ENCODE results near the gene SF3B1.
"Not testable (repeated sequence)": the region's sequence is repeated elsewhere in the genome, so short reads cannot be mapped to it uniquely, and the experiment has no call there.

The SF3B1 gene

DNA sequence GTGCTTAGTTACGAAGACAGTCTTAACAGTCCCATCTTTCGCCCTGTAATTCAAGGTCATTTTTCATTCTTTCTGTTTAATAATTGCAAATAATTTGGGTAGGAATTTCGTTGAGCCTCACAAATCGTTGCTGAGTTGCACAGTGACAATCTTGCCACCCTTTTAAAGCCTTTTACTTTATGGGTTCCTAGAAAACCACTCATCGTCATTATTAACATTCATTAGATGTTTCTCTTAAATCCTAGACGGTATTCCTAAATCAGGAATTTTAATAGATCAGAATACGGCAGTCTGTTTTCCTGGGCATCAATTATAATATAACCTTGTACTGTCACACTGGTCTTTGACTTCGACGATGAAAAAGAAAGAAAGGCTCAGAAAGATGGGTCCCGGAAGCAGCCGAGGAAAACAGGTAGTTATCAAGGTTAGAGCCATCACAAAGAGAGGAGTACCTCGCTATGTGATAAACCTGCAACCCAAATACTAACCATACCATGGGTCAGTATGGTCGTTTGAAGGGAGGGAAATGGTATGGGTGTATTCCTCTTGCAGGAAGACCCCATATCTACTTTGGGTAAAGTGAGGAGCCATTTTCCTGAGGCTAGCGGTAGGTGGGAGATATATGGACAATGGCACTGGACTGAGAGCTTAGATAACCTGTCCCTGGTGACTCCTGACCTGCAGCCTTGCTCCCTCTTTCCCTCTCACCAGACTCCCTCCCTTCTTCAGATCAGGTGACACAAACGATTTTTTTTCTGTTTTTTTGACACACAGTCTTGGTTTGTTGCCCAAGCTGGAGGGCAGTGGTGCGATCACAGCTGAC, 981 bp upstream of the SF3B1 start:
- DNase-seq (ENCODE audit: insufficient read length, low spot score) (no peak), FAIRE-seq (peak; percentile 31)
- no peak for TF ChIP-seq PAX5 (IDR thresholded peaks at IDR 0.05; ENCODE audit: insufficient read depth, low read length, severe bottlenecking)
- TF ChIP-seq SPI1 (IDR thresholded peaks at IDR 0.05; ENCODE audit: low read depth, low read length) = no peak
- TF ChIP-seq POLR2AphosphoS5 (IDR thresholded peaks at IDR 0.05; ENCODE audit: low read depth, low read length) = no peak
- TF ChIP-seq POU2F2 (IDR thresholded peaks at IDR 0.05; ENCODE audit: low read depth, low read length) = no peak
- no peak for TF ChIP-seq POLR2A (IDR thresholded peaks at IDR 0.05; ENCODE audit: low read depth, low read length)
- no peak for TF ChIP-seq TAF1 (IDR thresholded peaks at IDR 0.05; ENCODE audit: low read depth, low read length)

DNA sequence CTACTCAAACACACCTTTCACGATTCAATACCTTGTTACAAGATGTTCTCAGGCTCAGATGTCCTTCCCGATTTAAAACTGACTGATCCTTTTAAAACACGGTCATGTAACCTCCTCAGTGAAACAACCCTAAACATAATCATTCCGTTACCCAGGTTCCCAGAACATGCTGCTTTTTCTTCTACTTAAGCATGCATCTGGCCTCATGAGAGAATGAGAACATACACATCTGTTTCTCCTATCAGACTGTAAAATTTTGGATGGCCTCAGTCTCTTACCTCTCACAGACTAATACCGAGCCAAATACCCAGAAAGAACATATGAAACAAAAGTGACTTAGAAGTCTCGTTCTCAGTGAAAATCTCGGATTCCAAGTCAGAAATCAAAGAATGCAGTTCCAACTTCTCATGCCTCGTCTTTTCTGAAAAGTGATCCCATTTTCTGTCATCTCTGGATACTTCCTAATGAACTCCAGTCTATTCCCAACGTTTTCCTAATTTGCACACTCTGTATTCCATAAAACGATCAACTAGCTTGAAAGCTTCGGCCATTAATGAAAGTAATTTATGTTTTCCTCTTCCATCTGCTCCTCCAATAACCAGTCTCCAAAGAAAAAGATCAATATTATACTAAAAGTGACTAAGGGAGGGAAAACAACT, 919 bp downstream of the SF3B1 start:
- TF ChIP-seq TAF1 (IDR thresholded peaks at IDR 0.05; ENCODE audit: low read depth, low read length) (no peak), POLR2AphosphoS5 (IDR thresholded peaks at IDR 0.05; ENCODE audit: low read depth, low read length) (no peak), PAX5 (IDR thresholded peaks at IDR 0.05; ENCODE audit: insufficient read depth, low read length, severe bottlenecking) (no peak), POU2F2 (IDR thresholded peaks at IDR 0.05; ENCODE audit: low read depth, low read length) (no peak), POLR2A (IDR thresholded peaks at IDR 0.05; ENCODE audit: low read depth, low read length) (no peak), SPI1 (IDR thresholded peaks at IDR 0.05; ENCODE audit: low read depth, low read length) (no peak)
- no peak for FAIRE-seq
- DNase-seq (ENCODE audit: insufficient read length, low spot score) = no peak

DNA sequence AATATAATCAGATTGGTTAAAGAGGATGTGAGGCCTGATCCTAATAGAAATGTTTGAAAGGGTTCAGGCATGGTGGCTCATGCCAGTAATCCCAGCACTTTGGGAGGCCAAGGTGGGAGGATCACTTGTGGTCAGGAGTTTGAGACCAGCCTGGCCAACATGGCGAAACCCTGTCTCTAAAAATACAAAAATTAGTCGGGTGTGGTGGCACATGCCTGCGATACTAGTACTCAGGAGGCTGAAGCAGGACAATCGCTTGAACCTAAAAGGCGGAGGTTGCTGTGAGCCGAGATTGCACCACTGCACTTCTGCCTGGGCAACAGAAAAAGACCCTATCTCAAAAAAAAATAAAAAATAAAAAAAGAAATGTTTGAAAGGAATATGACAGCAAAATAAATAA, 2.3 kb downstream of the SF3B1 start:
- FAIRE-seq; DNase-seq (ENCODE audit: insufficient read length, low spot score): not testable (repeated sequence)

DNA sequence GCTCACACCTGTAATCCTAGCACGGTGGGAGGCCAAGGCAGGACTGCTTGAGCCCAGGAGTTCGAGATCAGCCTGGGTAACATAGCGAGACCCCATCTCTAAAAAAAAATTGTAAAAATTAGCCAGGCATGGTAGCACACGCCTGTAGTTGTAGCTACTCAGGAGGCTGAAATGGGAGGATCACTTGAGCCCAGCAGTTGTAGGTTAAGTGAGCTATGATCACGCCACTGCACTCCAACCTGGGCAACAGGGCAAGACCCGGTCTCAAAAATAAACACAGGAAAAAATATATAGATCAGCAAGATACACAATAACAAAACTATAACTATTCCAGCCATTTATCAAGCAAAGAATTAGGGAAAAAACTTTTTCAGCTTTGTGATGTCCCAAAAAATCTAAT, 3.0 kb downstream of the SF3B1 start:
- FAIRE-seq (no peak), DNase-seq (ENCODE audit: insufficient read length, low spot score) (no peak)
- no peak for TF ChIP-seq TAF1 (IDR thresholded peaks at IDR 0.05; ENCODE audit: low read depth, low read length)
- TF ChIP-seq POU2F2 (IDR thresholded peaks at IDR 0.05; ENCODE audit: low read depth, low read length) = no peak
- no peak for TF ChIP-seq SPI1 (IDR thresholded peaks at IDR 0.05; ENCODE audit: low read depth, low read length)
- no peak for TF ChIP-seq POLR2AphosphoS5 (IDR thresholded peaks at IDR 0.05; ENCODE audit: low read depth, low read length)
- TF ChIP-seq POLR2A (IDR thresholded peaks at IDR 0.05; ENCODE audit: low read depth, low read length) = no peak
- TF ChIP-seq PAX5 (IDR thresholded peaks at IDR 0.05; ENCODE audit: insufficient read depth, low read length, severe bottlenecking) = no peak

DNA sequence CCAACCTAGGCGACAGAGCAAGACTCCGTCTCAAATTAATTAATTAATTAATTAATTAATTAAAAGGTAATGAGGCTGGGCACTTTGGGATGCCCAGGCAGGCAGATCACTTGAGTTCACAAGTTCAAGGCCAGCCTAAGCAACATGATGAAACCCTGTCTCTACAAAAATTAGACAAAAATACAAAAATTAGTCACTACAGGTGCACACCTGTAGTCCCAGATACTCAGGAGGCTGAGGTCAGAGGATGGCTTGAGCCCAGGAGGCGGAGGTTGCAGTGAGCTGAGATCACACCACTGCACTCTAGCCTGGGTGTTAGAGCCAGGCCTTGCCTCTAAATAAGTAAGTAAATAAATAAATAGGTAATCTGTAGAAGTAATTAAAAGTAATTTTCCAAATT, 6.8 kb downstream of the SF3B1 start:
- FAIRE-seq (no peak), DNase-seq (ENCODE audit: insufficient read length, low spot score) (no peak)
- TF ChIP-seq POLR2AphosphoS5 (IDR thresholded peaks at IDR 0.05; ENCODE audit: low read depth, low read length) (no peak), POLR2A (IDR thresholded peaks at IDR 0.05; ENCODE audit: low read depth, low read length) (no peak), POU2F2 (IDR thresholded peaks at IDR 0.05; ENCODE audit: low read depth, low read length) (no peak)

DNA sequence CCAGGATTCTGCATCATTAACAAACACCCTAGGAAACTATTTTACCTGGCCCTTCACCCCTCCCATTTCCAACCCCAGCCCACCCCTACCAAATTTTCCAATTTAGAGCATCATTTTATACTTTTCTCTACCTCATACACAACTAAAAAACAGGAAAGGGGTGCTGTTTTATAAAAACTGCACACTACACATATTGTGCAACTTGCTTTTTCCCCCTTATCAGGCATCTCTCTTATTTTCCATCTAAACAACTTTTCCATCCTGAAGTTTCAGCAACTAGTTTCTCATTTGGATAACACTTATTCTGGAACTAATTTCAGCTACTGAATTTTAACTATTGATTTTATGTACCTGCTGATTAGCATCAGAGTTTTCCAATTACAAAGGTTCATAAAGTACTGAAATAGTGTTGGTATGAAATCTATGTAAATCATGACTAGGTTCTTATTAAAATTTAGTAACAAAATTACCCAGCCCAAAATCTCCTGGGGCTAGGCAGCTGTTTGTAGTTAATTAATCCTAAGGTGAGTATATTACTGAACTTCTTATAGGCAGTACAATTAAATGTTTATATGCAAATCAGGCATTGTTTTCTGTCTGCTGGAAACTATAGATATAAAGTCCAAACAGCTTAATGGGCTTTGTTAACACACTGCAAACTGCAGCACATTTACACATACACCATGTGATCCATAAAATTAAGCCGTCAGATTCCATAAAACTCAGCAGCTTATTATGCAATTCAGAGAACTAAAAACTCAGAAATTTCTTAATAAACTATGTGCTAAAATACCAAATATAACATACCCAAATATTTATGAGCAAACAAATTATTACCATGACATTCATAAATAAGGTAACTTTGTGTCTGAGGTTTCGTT, 7.9 kb downstream of the SF3B1 start:
- DNase-seq (ENCODE audit: insufficient read length, low spot score) = no peak
- TF ChIP-seq POU2F2 (IDR thresholded peaks at IDR 0.05; ENCODE audit: low read depth, low read length) (no peak), PAX5 (IDR thresholded peaks at IDR 0.05; ENCODE audit: insufficient read depth, low read length, severe bottlenecking) (no peak), POLR2A (IDR thresholded peaks at IDR 0.05; ENCODE audit: low read depth, low read length) (no peak), SPI1 (IDR thresholded peaks at IDR 0.05; ENCODE audit: low read depth, low read length) (no peak), TAF1 (IDR thresholded peaks at IDR 0.05; ENCODE audit: low read depth, low read length) (no peak), POLR2AphosphoS5 (IDR thresholded peaks at IDR 0.05; ENCODE audit: low read depth, low read length) (no peak)
- no peak for FAIRE-seq

DNA sequence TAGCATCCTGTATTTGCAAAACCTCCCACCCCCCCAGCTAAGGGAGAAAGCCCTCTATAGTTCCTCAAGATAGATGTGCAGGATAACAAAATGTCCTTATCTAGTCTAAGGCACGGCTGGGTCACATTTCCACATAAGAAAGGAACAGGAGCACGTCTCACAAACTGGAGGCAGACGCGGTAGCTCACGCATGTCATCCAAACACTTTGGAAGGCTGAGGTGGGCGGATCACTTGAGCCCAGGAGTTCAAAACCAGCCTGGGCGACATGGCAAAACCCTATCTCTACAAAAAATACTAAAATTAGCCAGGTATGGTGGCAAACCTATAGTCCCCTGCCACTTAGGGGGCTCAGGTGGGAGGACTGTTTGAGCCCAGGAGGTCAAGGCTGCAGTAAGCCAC, 9.3 kb downstream of the SF3B1 start:
- no peak for FAIRE-seq
- TF ChIP-seq PAX5 (IDR thresholded peaks at IDR 0.05; ENCODE audit: insufficient read depth, low read length, severe bottlenecking) = no peak
- TF ChIP-seq TAF1 (IDR thresholded peaks at IDR 0.05; ENCODE audit: low read depth, low read length) = no peak
- no peak for TF ChIP-seq POU2F2 (IDR thresholded peaks at IDR 0.05; ENCODE audit: low read depth, low read length)
- no peak for TF ChIP-seq SPI1 (IDR thresholded peaks at IDR 0.05; ENCODE audit: low read depth, low read length)
- DNase-seq (ENCODE audit: insufficient read length, low spot score) = no peak

DNA sequence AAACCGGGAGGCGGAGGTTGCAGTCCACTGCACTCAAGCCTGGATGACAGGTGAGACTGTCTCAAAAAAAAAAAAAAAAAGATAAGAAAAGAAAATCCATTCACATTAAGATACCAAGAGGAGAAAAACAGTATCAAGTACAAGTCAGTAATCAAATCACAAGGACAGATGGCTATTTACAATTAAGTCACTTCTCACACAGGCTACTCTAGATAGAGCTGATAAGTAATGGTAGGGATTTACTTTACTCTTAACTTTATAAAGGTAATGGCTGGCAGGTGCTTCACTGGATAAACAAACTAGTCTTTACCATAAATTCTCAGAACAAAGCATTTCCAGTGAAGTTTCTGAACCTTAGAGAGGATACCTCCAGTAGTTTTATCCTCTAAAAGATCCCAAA, 11.5 kb downstream of the SF3B1 start:
- TF ChIP-seq POU2F2 (IDR thresholded peaks at IDR 0.05; ENCODE audit: low read depth, low read length) (no peak), SPI1 (IDR thresholded peaks at IDR 0.05; ENCODE audit: low read depth, low read length) (no peak), PAX5 (IDR thresholded peaks at IDR 0.05; ENCODE audit: insufficient read depth, low read length, severe bottlenecking) (no peak), POLR2A (IDR thresholded peaks at IDR 0.05; ENCODE audit: low read depth, low read length) (no peak), POLR2AphosphoS5 (IDR thresholded peaks at IDR 0.05; ENCODE audit: low read depth, low read length) (no peak), TAF1 (IDR thresholded peaks at IDR 0.05; ENCODE audit: low read depth, low read length) (no peak)
- DNase-seq (ENCODE audit: insufficient read length, low spot score) (no peak), FAIRE-seq (no peak)

DNA sequence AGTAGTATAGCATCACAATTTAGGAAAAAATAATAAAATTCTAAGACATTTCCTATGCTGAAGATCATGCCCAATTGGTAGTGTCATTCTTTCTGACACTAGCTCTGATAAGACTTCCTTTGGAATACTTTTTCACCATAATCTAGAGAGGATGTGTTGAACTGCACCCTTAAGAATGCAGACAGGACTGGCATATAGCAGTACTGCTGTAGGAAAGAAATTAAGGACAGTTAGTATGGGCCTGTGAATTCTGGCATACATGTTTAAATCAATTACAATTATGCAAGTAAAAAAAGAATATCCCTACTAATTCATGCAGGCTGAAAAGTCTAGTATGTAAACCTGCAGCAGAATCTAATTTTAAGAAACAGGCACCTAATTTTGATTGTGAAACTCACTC, 15.4 kb downstream of the SF3B1 start:
- FAIRE-seq = no peak
- TF ChIP-seq TAF1 (IDR thresholded peaks at IDR 0.05; ENCODE audit: low read depth, low read length) (no peak), POLR2AphosphoS5 (IDR thresholded peaks at IDR 0.05; ENCODE audit: low read depth, low read length) (no peak), PAX5 (IDR thresholded peaks at IDR 0.05; ENCODE audit: insufficient read depth, low read length, severe bottlenecking) (no peak), SPI1 (IDR thresholded peaks at IDR 0.05; ENCODE audit: low read depth, low read length) (no peak), POLR2A (IDR thresholded peaks at IDR 0.05; ENCODE audit: low read depth, low read length) (no peak), POU2F2 (IDR thresholded peaks at IDR 0.05; ENCODE audit: low read depth, low read length) (no peak)
- no peak for DNase-seq (ENCODE audit: insufficient read length, low spot score)

All from GM12891 (cell line).